ENCODE data around the gene TMEM131L. TPM values are rescaled to one million over a fixed set of nuclear protein-coding genes. Genes with fewer than 3 reads are reported as not detected.
"Not testable (repeated sequence)": the region's sequence is repeated elsewhere in the genome, so short reads cannot be mapped to it uniquely, and the experiment has no call there.

The TMEM131L gene
- total RNA-seq, 1 donor from 2014 or later = 42.4 TPM

GRCh38 chr4:153497988-153498967 lies 32.1 kb downstream of the TMEM131L start:
- no peak for DNase-seq (ENCODE audit: low spot score in 2 of 2)

GRCh38 chr4:153499005-153499404 lies 32.8 kb downstream of the TMEM131L start:
- DNase-seq (ENCODE audit: low spot score in 2 of 2) (no peak), FAIRE-seq (no peak)

More at GRCh38 chr4:153497988-153498967, 32.1 kb downstream of the TMEM131L start:
- FAIRE-seq = no peak

GRCh38 chr4:153501578-153501977 lies 35.4 kb downstream of the TMEM131L start:
- no peak for FAIRE-seq

GRCh38 chr4:153502584-153502983 lies 36.4 kb downstream of the TMEM131L start:
- FAIRE-seq = no peak

More at GRCh38 chr4:153501578-153501977, 35.4 kb downstream of the TMEM131L start:
- no peak for DNase-seq (ENCODE audit: low spot score in 2 of 2)

GRCh38 chr4:153506341-153507309 lies 40.5 kb downstream of the TMEM131L start:
- no peak for FAIRE-seq
- DNase-seq (ENCODE audit: low spot score in 2 of 2) = no peak

More at GRCh38 chr4:153502584-153502983, 36.4 kb downstream of the TMEM131L start:
- no peak for DNase-seq (ENCODE audit: low spot score in 2 of 2)

GRCh38 chr4:153507310-153508073 lies 41.3 kb downstream of the TMEM131L start:
- DNase-seq (ENCODE audit: low spot score in 2 of 2) = no peak
- FAIRE-seq = no peak

- DNase-seq (ENCODE audit: low spot score in 2 of 2); FAIRE-seq: not testable (repeated sequence)
Observed at GRCh38 chr4:153509212-153509611, 43.1 kb downstream of the TMEM131L start.

GRCh38 chr4:153509724-153510123 lies 43.6 kb downstream of the TMEM131L start:
- DNase-seq (ENCODE audit: low spot score in 2 of 2) (no peak), FAIRE-seq (no peak)

- DNase-seq (ENCODE audit: low spot score in 2 of 2) (no peak), FAIRE-seq (no peak)
Observed at GRCh38 chr4:153510252-153511001, 44.3 kb downstream of the TMEM131L start.

GRCh38 chr4:153511104-153511503 lies 44.9 kb downstream of the TMEM131L start:
- DNase-seq (ENCODE audit: low spot score in 2 of 2) = no peak
- no peak for FAIRE-seq

GRCh38 chr4:153512162-153512852 lies 46.1 kb downstream of the TMEM131L start:
- DNase-seq (ENCODE audit: low spot score in 2 of 2) (no peak), FAIRE-seq (no peak)

- FAIRE-seq (no peak), DNase-seq (ENCODE audit: low spot score in 2 of 2) (no peak)
Observed at GRCh38 chr4:153512952-153513500, 46.9 kb downstream of the TMEM131L start.

- FAIRE-seq = no peak
- no peak for DNase-seq (ENCODE audit: low spot score in 2 of 2)
Observed at GRCh38 chr4:153513596-153513995, 47.4 kb downstream of the TMEM131L start.

GRCh38 chr4:153514001-153514526 lies 47.9 kb downstream of the TMEM131L start:
- no peak for DNase-seq (ENCODE audit: low spot score in 2 of 2)
- FAIRE-seq = no peak

GRCh38 chr4:153514688-153515426 lies 48.7 kb downstream of the TMEM131L start:
- no peak for DNase-seq (ENCODE audit: low spot score in 2 of 2)
- FAIRE-seq = no peak

- DNase-seq (ENCODE audit: low spot score in 2 of 2) (no peak), FAIRE-seq (no peak)
Observed at GRCh38 chr4:153517159-153517558, 51.0 kb downstream of the TMEM131L start.

- no peak for DNase-seq (ENCODE audit: low spot score in 2 of 2)
- FAIRE-seq = no peak
Observed at GRCh38 chr4:153518001-153518400, 51.8 kb downstream of the TMEM131L start.

Data from frontal cortex (tissue), 4 donors.